Measurements from ENCODE around the gene STAT1. TPM values are rescaled to one million over a fixed set of nuclear protein-coding genes. Genes with fewer than 3 reads are reported as not detected.

STAT1 gene
- total RNA-seq, 1 donor from 2014 or later: 139 TPM

DNA sequence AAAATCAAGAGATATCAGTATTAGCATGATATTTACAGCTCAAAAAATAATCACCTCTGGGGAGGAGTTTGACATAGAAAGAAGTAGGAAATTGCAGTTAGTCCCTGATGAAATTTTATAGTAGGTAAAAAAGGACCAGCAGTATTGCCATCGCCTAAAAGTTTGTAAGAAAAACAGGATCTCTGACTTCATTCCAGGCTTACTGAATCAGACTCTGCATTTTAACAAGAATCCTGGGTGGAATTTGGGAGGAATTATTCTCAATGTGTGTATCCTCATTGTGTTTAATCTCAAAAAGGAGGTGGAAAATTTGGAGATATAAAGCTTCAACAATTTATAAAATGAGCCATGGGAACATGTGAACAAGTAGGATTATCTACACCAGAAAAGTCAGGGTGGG lies 31.2 kb upstream of the STAT1 start:
- no peak overlapping the region for H3K4me3 Mint-ChIP-seq (ENCODE audit: low read depth)
- no peaks in the 10 kb centered on the region for H3K27me3 Mint-ChIP-seq (ENCODE audit: low read depth)
- peaks cover 9% of the 10 kb centered on the region for H3K9me3 Mint-ChIP-seq
- no peak overlapping the region for H3K27ac Mint-ChIP-seq
- peaks cover 72% of the 10 kb centered on the region for H3K36me3 Mint-ChIP-seq (ENCODE audit: low read depth)
- intact Hi-C loops (cut with micrococcal nuclease): no loop called here
- DNase-seq (ENCODE audit: low spot score): no peak
- H3K4me1 Mint-ChIP-seq (ENCODE audit: low read depth): peaks cover 11% of the 10 kb centered on the region

DNA sequence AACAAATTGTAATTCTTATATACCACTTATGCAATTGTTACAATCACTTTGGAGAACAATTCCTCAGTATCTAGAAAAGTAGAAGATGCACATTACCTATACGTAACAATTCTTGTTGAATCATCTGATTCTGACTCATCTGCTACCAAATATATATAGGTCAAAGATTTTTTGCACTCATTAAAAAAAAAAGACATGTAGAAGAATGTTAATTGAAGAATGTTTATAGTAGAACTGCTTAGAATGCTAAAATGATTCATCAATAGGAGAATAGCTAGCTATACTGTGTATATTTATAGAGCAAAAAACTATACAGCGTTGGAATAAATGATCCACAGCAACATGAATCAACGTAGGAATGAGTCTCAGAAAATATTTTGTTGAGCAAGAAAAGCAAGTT lies 29.5 kb upstream of the STAT1 start:
- H3K4me3 Mint-ChIP-seq (ENCODE audit: low read depth): no peak overlapping the region
- DNase-seq (ENCODE audit: low spot score): no peak
- peaks cover 81% of the 10 kb centered on the region for H3K36me3 Mint-ChIP-seq (ENCODE audit: low read depth)
- H3K27ac Mint-ChIP-seq: no peak overlapping the region
- H3K9me3 Mint-ChIP-seq: peaks cover 9% of the 10 kb centered on the region
- intact Hi-C loops (cut with micrococcal nuclease): no loop called here
- H3K4me1 Mint-ChIP-seq (ENCODE audit: low read depth): peaks cover 24% of the 10 kb centered on the region
- no peaks in the 10 kb centered on the region for H3K27me3 Mint-ChIP-seq (ENCODE audit: low read depth)

DNA sequence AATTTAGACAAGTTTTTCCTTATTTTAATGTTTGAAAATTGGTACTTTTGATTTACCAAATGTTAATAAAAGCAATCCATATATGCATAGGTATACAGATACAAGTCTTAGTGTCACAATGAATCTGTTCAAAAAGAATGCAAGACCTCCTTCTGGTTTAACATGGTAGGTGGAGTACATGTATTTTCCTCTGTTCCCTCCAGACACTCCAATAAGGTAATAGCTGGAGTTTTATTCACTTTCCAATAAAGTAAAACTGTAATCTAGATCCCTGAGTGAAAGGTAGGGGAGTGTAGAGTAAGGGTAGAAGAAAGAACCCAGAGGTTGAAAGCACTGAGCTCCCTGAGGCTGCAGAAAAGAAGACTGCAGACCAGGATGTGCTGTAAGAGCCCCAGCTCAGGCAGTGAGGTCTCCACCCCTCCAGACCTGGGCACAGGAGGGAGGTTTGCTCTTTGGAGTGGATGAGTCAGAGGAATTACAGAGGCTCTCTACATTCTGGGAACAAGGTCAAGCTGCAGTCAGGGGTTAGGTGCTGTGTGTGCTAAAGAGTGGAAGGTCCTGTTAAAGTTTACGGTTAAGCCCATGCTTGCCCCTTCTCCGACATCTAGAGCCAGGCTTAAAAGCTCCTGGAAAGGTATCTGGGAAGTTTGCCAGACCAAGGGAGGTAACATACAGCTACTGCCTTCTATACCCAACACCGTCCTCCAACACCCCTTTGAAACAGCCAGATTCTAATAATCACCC lies 27.6 kb upstream of the STAT1 start:
- H3K27ac Mint-ChIP-seq: no peak overlapping the region
- DNase-seq (ENCODE audit: low spot score): no peak

DNA sequence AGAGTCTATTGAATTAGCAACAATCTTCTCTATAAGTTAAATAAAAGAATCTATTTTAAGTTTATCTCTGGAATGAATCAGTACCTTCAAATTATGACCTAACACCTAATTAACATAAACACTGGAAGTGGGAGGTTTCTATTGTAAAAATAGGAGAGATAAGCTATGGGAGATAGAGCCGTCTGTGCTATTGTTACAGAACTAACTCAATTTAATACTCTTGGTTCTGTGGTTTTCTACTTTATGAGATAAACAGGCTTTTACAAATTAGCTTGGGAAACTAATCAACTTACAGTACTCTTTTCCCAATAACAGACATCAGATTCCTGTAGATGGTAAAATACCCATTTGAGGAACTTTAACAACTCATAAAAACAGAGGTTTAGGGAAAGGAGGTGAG lies 25.6 kb upstream of the STAT1 start:
- Mint-ChIP-seq H3K27ac (no peak overlapping the region), H3K4me3 (ENCODE audit: low read depth) (no peak overlapping the region), H3K36me3 (ENCODE audit: low read depth) (peaks cover 87% of the 10 kb centered on the region), H3K4me1 (ENCODE audit: low read depth) (peaks cover 38% of the 10 kb centered on the region), H3K9me3 (peaks cover 7% of the 10 kb centered on the region), H3K27me3 (ENCODE audit: low read depth) (no peaks in the 10 kb centered on the region)
- no peak for DNase-seq (ENCODE audit: low spot score)
- intact Hi-C loops (cut with micrococcal nuclease): loop anchor here (2.0 kb wide), 1 partner anchor 17 kb away; no protein-coding TSS in a partner anchor

More for the DNA sequence above, 27.6 kb upstream of the STAT1 start:
- H3K36me3 Mint-ChIP-seq (ENCODE audit: low read depth): peaks cover 84% of the 10 kb centered on the region
- no peaks in the 10 kb centered on the region for H3K27me3 Mint-ChIP-seq (ENCODE audit: low read depth)
- H3K4me3 Mint-ChIP-seq (ENCODE audit: low read depth): no peak overlapping the region
- H3K4me1 Mint-ChIP-seq (ENCODE audit: low read depth): peaks cover 37% of the 10 kb centered on the region
- peaks cover 9% of the 10 kb centered on the region for H3K9me3 Mint-ChIP-seq
- intact Hi-C loops (cut with micrococcal nuclease): no loop called here

- Mint-ChIP-seq H3K27me3 (ENCODE audit: low read depth) (no peaks in the 10 kb centered on the region), H3K36me3 (ENCODE audit: low read depth) (peaks cover 83% of the 10 kb centered on the region), H3K4me3 (ENCODE audit: low read depth) (peak overlapping the region; percentile 31)
These were observed 24.8 kb upstream of the STAT1 start for GRCh38 chr2:191038741-191039140.

DNA sequence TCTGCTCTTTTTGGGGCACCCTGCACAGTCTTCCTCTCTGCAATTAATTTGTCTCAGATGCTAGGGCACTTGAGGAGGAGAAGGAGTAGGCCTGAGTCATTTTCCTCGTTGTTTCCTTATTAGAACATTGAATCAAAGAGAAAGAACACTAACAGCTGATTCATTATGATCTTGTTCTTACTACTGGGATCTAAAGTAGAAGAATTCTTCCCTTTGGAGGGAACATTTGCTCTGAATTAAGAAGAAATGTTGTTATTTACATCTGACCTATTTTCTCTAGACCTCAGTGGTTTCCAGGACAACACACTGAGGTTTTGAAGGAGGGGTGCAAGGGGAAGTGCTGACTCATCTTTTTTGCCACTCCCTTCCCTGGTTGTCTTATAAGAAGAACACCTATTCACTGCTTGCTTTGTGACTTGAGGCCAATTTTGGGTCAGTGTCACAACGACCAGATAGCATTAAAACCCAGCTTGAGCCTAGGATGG lies 24.3 kb upstream of the STAT1 start:
- peak overlapping the region; percentile 19 for H3K27ac Mint-ChIP-seq
- H3K36me3 Mint-ChIP-seq (ENCODE audit: low read depth): peaks cover 83% of the 10 kb centered on the region
- H3K4me3 Mint-ChIP-seq (ENCODE audit: low read depth): peak overlapping the region; percentile 31
- peaks cover 38% of the 10 kb centered on the region for H3K4me1 Mint-ChIP-seq (ENCODE audit: low read depth)
- H3K9me3 Mint-ChIP-seq: no peaks in the 10 kb centered on the region
- H3K27me3 Mint-ChIP-seq (ENCODE audit: low read depth): no peaks in the 10 kb centered on the region
- no peak for DNase-seq (ENCODE audit: low spot score)
- intact Hi-C loops (cut with micrococcal nuclease): loop anchor here (2.0 kb wide), 1 partner anchor 15 kb away; no protein-coding TSS in a partner anchor

More at GRCh38 chr2:191038741-191039140, 24.8 kb upstream of the STAT1 start:
- peaks cover 38% of the 10 kb centered on the region for H3K4me1 Mint-ChIP-seq (ENCODE audit: low read depth)
- H3K27ac Mint-ChIP-seq: peak overlapping the region; percentile 19
- intact Hi-C loops (cut with micrococcal nuclease): loop anchor here (2.0 kb wide), 1 partner anchor 16 kb away; no protein-coding TSS in a partner anchor
- no peak for DNase-seq (ENCODE audit: low spot score)
- no peaks in the 10 kb centered on the region for H3K9me3 Mint-ChIP-seq

- H3K27me3 Mint-ChIP-seq (ENCODE audit: low read depth): no peaks in the 10 kb centered on the region
- no peak overlapping the region for H3K4me3 Mint-ChIP-seq (ENCODE audit: low read depth)
- no peaks in the 10 kb centered on the region for H3K9me3 Mint-ChIP-seq
- DNase-seq (ENCODE audit: low spot score): no peak
- H3K27ac Mint-ChIP-seq: no peak overlapping the region
- H3K36me3 Mint-ChIP-seq (ENCODE audit: low read depth): peaks cover 85% of the 10 kb centered on the region
- H3K4me1 Mint-ChIP-seq (ENCODE audit: low read depth): peaks cover 38% of the 10 kb centered on the region
- intact Hi-C loops (cut with micrococcal nuclease): no loop called here
These were observed 23.4 kb upstream of the STAT1 start for GRCh38 chr2:191037351-191037750.

DNA sequence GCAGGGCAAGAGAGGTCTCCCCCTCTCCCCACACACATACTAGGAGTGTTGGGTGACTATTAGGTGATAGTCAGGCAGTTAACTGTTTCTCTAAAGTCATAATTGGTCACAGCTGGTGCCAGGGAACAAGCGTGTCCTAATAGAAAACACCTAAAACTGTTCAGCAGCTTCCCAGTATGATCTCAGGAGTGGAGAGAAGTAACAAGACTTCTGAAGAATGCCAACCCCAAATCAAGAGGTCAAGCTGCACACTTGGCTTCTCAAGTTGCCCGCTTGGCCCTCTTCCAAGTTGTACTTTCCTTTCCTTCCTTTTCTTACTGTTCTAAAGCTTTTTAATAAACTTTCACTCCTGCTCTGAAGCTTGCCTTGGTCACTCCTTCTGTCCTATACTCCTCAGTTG lies 22.4 kb upstream of the STAT1 start:
- intact Hi-C loops (cut with micrococcal nuclease): no loop called here
- Mint-ChIP-seq H3K4me3 (ENCODE audit: low read depth) (no peak overlapping the region), H3K27me3 (ENCODE audit: low read depth) (no peaks in the 10 kb centered on the region), H3K9me3 (no peaks in the 10 kb centered on the region), H3K4me1 (ENCODE audit: low read depth) (peaks cover 32% of the 10 kb centered on the region), H3K36me3 (ENCODE audit: low read depth) (peaks cover 86% of the 10 kb centered on the region), H3K27ac (no peak overlapping the region)
- DNase-seq (ENCODE audit: low spot score): no peak

DNA sequence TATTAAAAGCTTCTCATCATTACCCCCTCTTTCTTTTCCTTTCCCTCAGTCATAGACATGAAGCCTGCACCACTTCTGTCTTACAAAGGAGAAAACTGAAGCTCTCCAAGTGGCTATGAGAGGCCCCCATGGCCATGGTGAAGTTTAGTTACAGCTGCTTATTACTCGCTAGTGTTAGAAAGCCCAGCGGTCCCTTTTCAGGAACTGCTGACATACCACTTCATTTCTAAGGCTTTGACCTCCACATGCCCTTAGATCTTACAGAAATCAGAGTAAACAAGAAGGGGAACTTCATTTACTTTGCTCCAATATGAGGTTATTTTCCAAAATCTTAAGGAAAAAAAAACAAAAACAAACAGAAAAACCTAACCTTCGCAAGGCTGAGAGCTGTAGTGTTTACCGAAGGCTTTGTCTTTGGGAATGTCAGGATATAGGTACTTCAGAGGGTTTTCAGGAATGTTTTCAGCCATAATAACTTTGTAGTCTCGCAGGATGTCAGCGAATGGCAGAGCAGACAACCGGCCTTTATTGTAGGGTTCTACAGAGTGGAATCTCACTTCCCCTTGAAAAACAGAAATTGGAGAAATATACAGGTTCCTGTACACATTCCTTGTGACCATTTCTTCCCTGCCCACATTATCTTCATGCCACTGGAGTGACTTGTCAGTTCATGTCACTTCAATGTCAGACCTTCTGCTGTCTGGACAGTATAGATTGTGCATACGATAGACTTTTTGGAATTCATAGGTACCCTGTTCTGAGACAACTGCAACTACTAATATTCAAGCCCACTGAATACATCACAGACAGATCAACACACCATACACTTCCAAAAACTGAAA lies 18.8 kb upstream of the STAT1 start:
- Mint-ChIP-seq H3K4me3 (ENCODE audit: low read depth) (no peak overlapping the region), H3K36me3 (ENCODE audit: low read depth) (peaks cover 86% of the 10 kb centered on the region), H3K9me3 (no peaks in the 10 kb centered on the region), H3K27ac (no peak overlapping the region), H3K4me1 (ENCODE audit: low read depth) (peaks cover 36% of the 10 kb centered on the region), H3K27me3 (ENCODE audit: low read depth) (no peaks in the 10 kb centered on the region)
- intact Hi-C loops (cut with micrococcal nuclease): no loop called here
- DNase-seq (ENCODE audit: low spot score): no peak

GRCh38 chr2:191031256-191031655 lies 17.3 kb upstream of the STAT1 start:
- DNase-seq (ENCODE audit: low spot score): no peak
- Mint-ChIP-seq H3K27me3 (ENCODE audit: low read depth) (no peaks in the 10 kb centered on the region), H3K4me1 (ENCODE audit: low read depth) (peaks cover 35% of the 10 kb centered on the region), H3K4me3 (ENCODE audit: low read depth) (no peak overlapping the region), H3K9me3 (no peaks in the 10 kb centered on the region), H3K36me3 (ENCODE audit: low read depth) (peaks cover 86% of the 10 kb centered on the region), H3K27ac (no peak overlapping the region)
- intact Hi-C loops (cut with micrococcal nuclease): no loop called here

- Mint-ChIP-seq H3K27ac (peak overlapping the region; percentile 36), H3K4me1 (ENCODE audit: low read depth) (peaks cover 41% of the 10 kb centered on the region), H3K36me3 (ENCODE audit: low read depth) (peaks cover 87% of the 10 kb centered on the region), H3K4me3 (ENCODE audit: low read depth) (no peak overlapping the region), H3K27me3 (ENCODE audit: low read depth) (no peaks in the 10 kb centered on the region), H3K9me3 (no peaks in the 10 kb centered on the region)
- intact Hi-C loops (cut with micrococcal nuclease): loop anchor here (1.0 kb wide), 2 partner anchors 34 to 249 kb away; no protein-coding TSS in a partner anchor
- DNase-seq (ENCODE audit: low spot score): no peak
These were observed 16.7 kb upstream of the STAT1 start for GRCh38 chr2:191030521-191031154.

DNA sequence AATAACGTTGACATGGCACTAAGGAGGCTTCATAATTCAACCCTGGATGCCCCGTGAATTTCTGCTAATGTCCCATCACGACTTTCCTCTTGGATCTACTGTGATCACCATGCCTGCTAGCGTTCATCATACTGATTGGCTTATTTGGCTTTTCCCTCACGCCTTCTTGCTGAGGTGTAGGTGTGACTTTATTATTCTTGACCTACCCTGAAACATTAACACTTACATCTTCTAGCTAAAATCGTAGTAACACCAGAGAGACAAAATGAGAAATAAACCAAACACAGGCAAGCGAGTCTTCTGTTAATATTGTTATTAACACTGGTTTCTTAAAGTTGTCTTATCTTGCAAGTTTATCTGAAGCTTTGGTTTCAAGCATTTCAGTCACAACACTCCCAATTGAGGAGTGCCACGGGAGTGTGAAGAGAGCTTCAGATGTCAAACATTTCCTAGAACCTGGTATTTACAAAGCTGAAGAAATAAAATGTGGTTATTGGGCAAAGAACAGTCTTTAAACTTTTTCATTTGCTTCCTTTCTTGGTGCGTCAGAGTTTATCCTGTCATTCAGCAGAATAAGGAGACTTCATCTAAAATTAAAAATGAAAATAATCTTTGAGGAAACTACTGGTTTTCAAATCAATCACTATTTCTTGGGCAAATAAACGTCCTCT lies 15.4 kb upstream of the STAT1 start:
- H3K9me3 Mint-ChIP-seq: no peaks in the 10 kb centered on the region
- H3K36me3 Mint-ChIP-seq (ENCODE audit: low read depth): peaks cover 82% of the 10 kb centered on the region
- peaks cover 51% of the 10 kb centered on the region for H3K4me1 Mint-ChIP-seq (ENCODE audit: low read depth)
- H3K27me3 Mint-ChIP-seq (ENCODE audit: low read depth): no peaks in the 10 kb centered on the region
- peak overlapping the region; percentile 44 for H3K27ac Mint-ChIP-seq
- H3K4me3 Mint-ChIP-seq (ENCODE audit: low read depth): peak overlapping the region; percentile 3
- intact Hi-C loops (cut with micrococcal nuclease): loop anchor here (2.0 to 10.0 kb wide), 2 partner anchors 15 to 705 kb away; partner anchors contain the start of gene STAT1
- DNase-seq (ENCODE audit: low spot score): no peak

Measured in activated T-helper 2 cell treated with anti-CD3 and anti-CD28 coated beads, Interferon-gamma antibody, Interleukin-2, Interleukin-4, amounts not matched to agents 10 μg/mL and 5 μg/mL and 100 μg/mL, durations not matched to agents 14 hours and 24 hours and 36 hours (primary cell).